Caco-2 (cell line): ENCODE results near the gene YAF2. TPM values are rescaled to one million over a fixed set of nuclear protein-coding genes. Genes with fewer than 3 reads are reported as not detected.

Experiments used
- BruUV-seq: library from RNA; stranded (reverse); fragments of 400-500 nt; replicated peaks from 2 replicates; lab custom pipeline; 2021; lab: Mats Ljungman, UMichigan
- CTCF ChIA-PET: fragments of 300-600 bp; sonication (Branson Sonifier 250); formaldehyde crosslinking; loops from one replicate; lab custom pipeline; 2022; ENCODE audit warnings: antibody characterized with exemption; lab: Charles Lee
- POLR2A ChIA-PET: fragments of 300-600 bp; sonication (Branson Sonifier 250); formaldehyde crosslinking; loops from one replicate; lab custom pipeline; 2022; ENCODE audit warnings: antibody characterized with exemption; lab: Charles Lee
- DNase-seq, 2 experiments: peaks; one replicate each; pipeline versions ENCODE4 v3.0.0 to v3.0.0-alpha.2; 2020 to 2022
- H3K27me3 ChIP-seq: replicated peaks from 2 replicates; pipeline ENCODE4 v1.6.0; 2011; ENCODE audit warnings: low read length; ENCODE audit not compliant: control insufficient read depth, insufficient read depth
- H3K36me3 ChIP-seq: 2 replicates; pipeline ENCODE4 v1.5.1; 2011; ENCODE audit warnings: low read length; ENCODE audit not compliant: control insufficient read depth, insufficient read depth
- H3K4me1 ChIP-seq: fragments of 250-450 bp; sonication (Bioruptor Pico); 2 replicates; pipeline ENCODE4 v1.5.1; 2020; ENCODE audit warnings: mild to moderate bottlenecking
- H3K4me3 ChIP-seq: 2 replicates; pipeline ENCODE4 v1.5.1; 2011; ENCODE audit warnings: low read depth, mild to moderate bottlenecking, control low read depth, low read length
- H3K9me3 ChIP-seq: fragments of 250-450 bp; sonication (Bioruptor Pico); 2 replicates; pipeline ENCODE4 v1.5.1; 2020; ENCODE audit warnings: mild to moderate bottlenecking, moderate library complexity
- H3K27ac Mint-ChIP-seq: one replicate; pipeline ENCODE4 v1.8.0; 2022; ENCODE audit warnings: mixed read lengths; ENCODE audit not compliant: unreplicated experiment
- H3K27me3 Mint-ChIP-seq: one replicate; pipeline ENCODE4 v1.8.0; 2022; ENCODE audit warnings: mixed read lengths; ENCODE audit not compliant: insufficient read depth, unreplicated experiment
- H3K36me3 Mint-ChIP-seq: one replicate; pipeline ENCODE4 v1.8.0; 2022; ENCODE audit warnings: mild to moderate bottlenecking, mixed read lengths; ENCODE audit not compliant: insufficient read depth, unreplicated experiment
- H3K4me1 Mint-ChIP-seq: one replicate; pipeline ENCODE4 v1.8.0; 2022; ENCODE audit warnings: low read depth, mixed read lengths; ENCODE audit not compliant: unreplicated experiment
- H3K4me3 Mint-ChIP-seq: one replicate; pipeline ENCODE4 v1.8.0; 2022; ENCODE audit warnings: mild to moderate bottlenecking, moderate library complexity, mixed read lengths; ENCODE audit not compliant: unreplicated experiment
- H3K9me3 Mint-ChIP-seq: one replicate; pipeline ENCODE4 v1.8.0; 2022; ENCODE audit warnings: mixed read lengths; ENCODE audit not compliant: unreplicated experiment
- intact Hi-C: fragments of 100-400 bp; cut with micrococcal nuclease; formaldehyde crosslinking; loops from one replicate; pipeline ENCODE4 v1.10.0; 2022; ENCODE audit not compliant: unreplicated experiment
- total RNA-seq: library from RNA; stranded (reverse); gene quantifications from 2 replicates; pipeline ENCODE4 v1.2.3, GENCODE V29; 2022
- TF ChIP-seq, protein P1 (sequence below), 2 experiments: fragments of 200-600 bp in 1 of 2; IDR thresholded peaks; 1 replicate in 1 of 2; 2 replicates in 1 of 2; pipeline versions ENCODE4 v1.5.1 to v1.8.0; 2011 to 2022; ENCODE audit warnings: antibody characterized with exemption in 1 of 2, control low read depth in 1 of 2, inconsistent platforms in 1 of 2, low read depth in 1 of 2, low read length in 1 of 2, mild to moderate bottlenecking in 1 of 2, moderate library complexity in 1 of 2; ENCODE audit not compliant: insufficient read depth in 1 of 2, severe bottlenecking in 1 of 2, unreplicated experiment in 1 of 2

YAF2 gene
- total RNA-seq, 1 experiment from 2014 or later: 29.2 TPM

DNA sequence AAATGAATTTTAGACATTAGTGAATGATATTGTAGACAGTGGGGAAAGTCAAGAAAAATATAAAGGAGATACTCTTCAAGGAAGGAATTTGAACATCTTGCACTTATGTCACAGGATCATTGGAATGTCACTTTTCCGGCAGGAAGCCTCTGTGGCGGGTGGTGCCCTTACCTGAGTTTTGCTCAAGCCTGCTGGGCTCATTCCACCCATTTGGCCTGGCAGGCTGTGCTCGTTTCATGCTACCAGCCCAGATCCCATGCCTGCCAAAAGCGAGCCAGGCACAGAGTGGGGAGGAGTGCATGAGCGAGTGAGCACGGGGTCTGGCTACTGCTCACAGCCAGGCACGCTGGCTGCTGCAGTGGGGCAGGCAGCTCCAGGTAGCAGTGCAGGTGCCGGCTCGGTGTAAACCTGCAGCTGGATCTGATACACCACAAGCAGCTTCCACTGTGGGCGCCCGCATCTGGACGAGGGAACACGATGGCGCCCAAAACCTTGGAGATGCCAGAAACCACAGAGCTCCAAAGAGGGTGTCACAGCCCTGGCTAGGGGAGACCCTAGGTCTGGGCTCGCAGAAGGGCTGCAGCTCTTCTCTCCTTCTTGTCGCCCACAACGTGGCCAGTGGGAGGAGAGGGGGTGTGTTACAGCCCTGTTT lies 28.7 kb upstream of the YAF2 start:
- no peaks in the 10 kb centered on the region for H3K9me3 Mint-ChIP-seq
- H3K36me3 ChIP-seq: no peaks in the 10 kb centered on the region
- no TSS peak for BruUV-seq
- H3K4me1 ChIP-seq: no peaks in the 10 kb centered on the region
- H3K27ac Mint-ChIP-seq: no peak overlapping the region
- no peaks in the 10 kb centered on the region for H3K27me3 ChIP-seq
- H3K4me3 Mint-ChIP-seq: no peak overlapping the region
- intact Hi-C loops: no loop called here
- DNase-seq: no peak
- peaks cover 12% of the 10 kb centered on the region for H3K27me3 Mint-ChIP-seq
- no peaks in the 10 kb centered on the region for H3K36me3 Mint-ChIP-seq
- CTCF ChIA-PET: no interaction called here
- H3K4me1 Mint-ChIP-seq: no peaks in the 10 kb centered on the region
- POLR2A ChIA-PET: no interaction called here
- 0 out of 2 replicates have a peak, but pooled peaks cover 3% of the 10 kb centered on the region for H3K9me3 ChIP-seq
- TF ChIP-seq, protein P1, sequence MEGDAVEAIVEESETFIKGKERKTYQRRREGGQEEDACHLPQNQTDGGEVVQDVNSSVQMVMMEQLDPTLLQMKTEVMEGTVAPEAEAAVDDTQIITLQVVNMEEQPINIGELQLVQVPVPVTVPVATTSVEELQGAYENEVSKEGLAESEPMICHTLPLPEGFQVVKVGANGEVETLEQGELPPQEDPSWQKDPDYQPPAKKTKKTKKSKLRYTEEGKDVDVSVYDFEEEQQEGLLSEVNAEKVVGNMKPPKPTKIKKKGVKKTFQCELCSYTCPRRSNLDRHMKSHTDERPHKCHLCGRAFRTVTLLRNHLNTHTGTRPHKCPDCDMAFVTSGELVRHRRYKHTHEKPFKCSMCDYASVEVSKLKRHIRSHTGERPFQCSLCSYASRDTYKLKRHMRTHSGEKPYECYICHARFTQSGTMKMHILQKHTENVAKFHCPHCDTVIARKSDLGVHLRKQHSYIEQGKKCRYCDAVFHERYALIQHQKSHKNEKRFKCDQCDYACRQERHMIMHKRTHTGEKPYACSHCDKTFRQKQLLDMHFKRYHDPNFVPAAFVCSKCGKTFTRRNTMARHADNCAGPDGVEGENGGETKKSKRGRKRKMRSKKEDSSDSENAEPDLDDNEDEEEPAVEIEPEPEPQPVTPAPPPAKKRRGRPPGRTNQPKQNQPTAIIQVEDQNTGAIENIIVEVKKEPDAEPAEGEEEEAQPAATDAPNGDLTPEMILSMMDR (IDR thresholded peaks at IDR 0.05; ENCODE audit: insufficient read depth in 1 of 2, low read depth in 1 of 2, low read length in 1 of 2, severe bottlenecking in 1 of 2, unreplicated experiment in 1 of 2): no peak
- no peak overlapping the region for H3K4me3 ChIP-seq

GRCh38 chr12:42262271-42262670 lies 24.2 kb upstream of the YAF2 start:
- Mint-ChIP-seq H3K4me3 (no peak overlapping the region), H3K9me3 (peaks cover 5% of the 10 kb centered on the region), H3K27ac (no peak overlapping the region), H3K4me1 (no peaks in the 10 kb centered on the region), H3K36me3 (no peaks in the 10 kb centered on the region), H3K27me3 (peaks cover 5% of the 10 kb centered on the region)
- ChIA-PET CTCF (no interaction called here), POLR2A (no interaction called here)
- DNase-seq: no peak
- Histone ChIP-seq H3K36me3 (no peaks in the 10 kb centered on the region), H3K9me3 (0 out of 2 replicates have a peak, but pooled peaks cover 3% of the 10 kb centered on the region), H3K27me3 (no peaks in the 10 kb centered on the region), H3K4me1 (no peaks in the 10 kb centered on the region), H3K4me3 (no peak overlapping the region)
- BruUV-seq: no TSS peak
- intact Hi-C loops: no loop called here
- TF ChIP-seq, protein P1 (IDR thresholded peaks at IDR 0.05; ENCODE audit: insufficient read depth in 1 of 2, low read depth in 1 of 2, low read length in 1 of 2, severe bottlenecking in 1 of 2, unreplicated experiment in 1 of 2): no peak

DNA sequence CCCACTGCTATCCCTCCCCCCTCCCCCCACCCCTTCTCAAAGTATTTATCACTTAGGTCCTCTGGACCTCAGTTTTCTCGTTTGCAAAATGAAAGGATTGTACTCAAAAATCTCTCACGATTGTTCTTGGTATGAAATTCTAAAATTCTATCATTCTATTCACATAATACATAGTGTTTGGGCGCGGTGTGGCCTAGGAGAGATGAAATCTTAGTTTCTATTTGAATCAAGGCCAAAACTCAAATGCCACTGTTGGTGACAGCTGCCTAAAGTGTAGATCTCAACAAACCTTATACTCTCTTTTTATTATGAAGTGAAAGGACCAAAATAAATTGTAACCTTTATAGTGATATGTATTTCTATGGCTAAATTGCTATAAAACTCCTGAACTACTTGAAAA lies 23.7 kb upstream of the YAF2 start:
- Mint-ChIP-seq H3K4me1 (no peaks in the 10 kb centered on the region), H3K9me3 (peaks cover 10% of the 10 kb centered on the region), H3K36me3 (peaks cover 4% of the 10 kb centered on the region), H3K4me3 (no peak overlapping the region), H3K27me3 (peaks cover 7% of the 10 kb centered on the region), H3K27ac (no peak overlapping the region)
- Histone ChIP-seq H3K4me1 (no peaks in the 10 kb centered on the region), H3K9me3 (no peaks in the 10 kb centered on the region), H3K27me3 (no peaks in the 10 kb centered on the region), H3K36me3 (no peaks in the 10 kb centered on the region), H3K4me3 (no peak overlapping the region)
- intact Hi-C loops: no loop called here
- BruUV-seq: no TSS peak
- CTCF ChIA-PET: no interaction called here
- POLR2A ChIA-PET: no interaction called here
- TF ChIP-seq, protein P1 (IDR thresholded peaks at IDR 0.05; ENCODE audit: insufficient read depth in 1 of 2, low read depth in 1 of 2, low read length in 1 of 2, severe bottlenecking in 1 of 2, unreplicated experiment in 1 of 2): no peak
- DNase-seq: no peak
